ENCODE data around the gene C5orf58.

- no peak for TF ChIP-seq ZNF23 (tag by site-specific recombination; IDR thresholded peaks at IDR 0.05; ENCODE audit: borderline replicate concordance)
- no peak for TF ChIP-seq CTCF (tag by site-specific recombination; IDR thresholded peaks at IDR 0.05)
- TF ChIP-seq ZNF157 (tag by site-specific recombination; IDR thresholded peaks at IDR 0.05): no peak
- TF ChIP-seq ZNF549 (tag by site-specific recombination; IDR thresholded peaks at IDR 0.05): no peak
- TF ChIP-seq ZNF830 (tag by site-specific recombination; IDR thresholded peaks at IDR 0.05; ENCODE audit: low read depth): no peak
- TF ChIP-seq YY2 (tag by site-specific recombination; IDR thresholded peaks at IDR 0.05): no peak
- TF ChIP-seq, protein P1, sequence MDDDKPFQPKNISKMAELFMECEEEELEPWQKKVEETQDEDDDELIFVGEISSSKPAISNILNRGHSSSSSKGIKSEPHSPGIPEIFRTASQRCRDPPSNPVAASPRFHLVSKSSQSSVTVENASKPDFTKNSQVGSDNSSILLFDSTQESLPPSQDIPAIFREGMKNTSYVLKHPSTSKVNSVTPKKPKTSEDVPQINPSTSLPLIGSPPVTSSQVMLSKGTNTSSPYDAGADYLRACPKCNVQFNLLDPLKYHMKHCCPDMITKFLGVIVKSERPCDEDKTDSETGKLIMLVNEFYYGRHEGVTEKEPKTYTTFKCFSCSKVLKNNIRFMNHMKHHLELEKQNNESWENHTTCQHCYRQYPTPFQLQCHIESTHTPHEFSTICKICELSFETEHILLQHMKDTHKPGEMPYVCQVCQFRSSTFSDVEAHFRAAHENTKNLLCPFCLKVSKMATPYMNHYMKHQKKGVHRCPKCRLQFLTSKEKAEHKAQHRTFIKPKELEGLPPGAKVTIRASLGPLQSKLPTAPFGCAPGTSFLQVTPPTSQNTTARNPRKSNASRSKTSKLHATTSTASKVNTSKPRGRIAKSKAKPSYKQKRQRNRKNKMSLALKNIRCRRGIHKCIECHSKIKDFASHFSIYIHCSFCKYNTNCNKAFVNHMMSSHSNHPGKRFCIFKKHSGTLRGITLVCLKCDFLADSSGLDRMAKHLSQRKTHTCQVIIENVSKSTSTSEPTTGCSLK (tag by site-specific recombination; IDR thresholded peaks at IDR 0.05): no peak
- TF ChIP-seq ZNF37A (tag by site-specific recombination; IDR thresholded peaks at IDR 0.05): no peak
- TF ChIP-seq, protein P2, sequence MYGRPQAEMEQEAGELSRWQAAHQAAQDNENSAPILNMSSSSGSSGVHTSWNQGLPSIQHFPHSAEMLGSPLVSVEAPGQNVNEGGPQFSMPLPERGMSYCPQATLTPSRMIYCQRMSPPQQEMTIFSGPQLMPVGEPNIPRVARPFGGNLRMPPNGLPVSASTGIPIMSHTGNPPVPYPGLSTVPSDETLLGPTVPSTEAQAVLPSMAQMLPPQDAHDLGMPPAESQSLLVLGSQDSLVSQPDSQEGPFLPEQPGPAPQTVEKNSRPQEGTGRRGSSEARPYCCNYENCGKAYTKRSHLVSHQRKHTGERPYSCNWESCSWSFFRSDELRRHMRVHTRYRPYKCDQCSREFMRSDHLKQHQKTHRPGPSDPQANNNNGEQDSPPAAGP (tag by site-specific recombination; IDR thresholded peaks at IDR 0.05): no peak
- TF ChIP-seq, protein P3, sequence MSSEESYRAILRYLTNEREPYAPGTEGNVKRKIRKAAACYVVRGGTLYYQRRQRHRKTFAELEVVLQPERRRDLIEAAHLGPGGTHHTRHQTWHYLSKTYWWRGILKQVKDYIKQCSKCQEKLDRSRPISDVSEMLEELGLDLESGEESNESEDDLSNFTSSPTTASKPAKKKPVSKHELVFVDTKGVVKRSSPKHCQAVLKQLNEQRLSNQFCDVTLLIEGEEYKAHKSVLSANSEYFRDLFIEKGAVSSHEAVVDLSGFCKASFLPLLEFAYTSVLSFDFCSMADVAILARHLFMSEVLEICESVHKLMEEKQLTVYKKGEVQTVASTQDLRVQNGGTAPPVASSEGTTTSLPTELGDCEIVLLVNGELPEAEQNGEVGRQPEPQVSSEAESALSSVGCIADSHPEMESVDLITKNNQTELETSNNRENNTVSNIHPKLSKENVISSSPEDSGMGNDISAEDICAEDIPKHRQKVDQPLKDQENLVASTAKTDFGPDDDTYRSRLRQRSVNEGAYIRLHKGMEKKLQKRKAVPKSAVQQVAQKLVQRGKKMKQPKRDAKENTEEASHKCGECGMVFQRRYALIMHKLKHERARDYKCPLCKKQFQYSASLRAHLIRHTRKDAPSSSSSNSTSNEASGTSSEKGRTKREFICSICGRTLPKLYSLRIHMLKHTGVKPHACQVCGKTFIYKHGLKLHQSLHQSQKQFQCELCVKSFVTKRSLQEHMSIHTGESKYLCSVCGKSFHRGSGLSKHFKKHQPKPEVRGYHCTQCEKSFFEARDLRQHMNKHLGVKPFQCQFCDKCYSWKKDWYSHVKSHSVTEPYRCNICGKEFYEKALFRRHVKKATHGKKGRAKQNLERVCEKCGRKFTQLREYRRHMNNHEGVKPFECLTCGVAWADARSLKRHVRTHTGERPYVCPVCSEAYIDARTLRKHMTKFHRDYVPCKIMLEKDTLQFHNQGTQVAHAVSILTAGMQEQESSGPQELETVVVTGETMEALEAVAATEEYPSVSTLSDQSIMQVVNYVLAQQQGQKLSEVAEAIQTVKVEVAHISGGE (tag by site-specific recombination; conservative IDR thresholded peaks at IDR 0.05; ENCODE audit: low read depth): no peak
- no peak for TF ChIP-seq KLF9 (tag by site-specific recombination; IDR thresholded peaks at IDR 0.05; ENCODE audit: low read depth)
- no peak for TF ChIP-seq SP3 (tag by site-specific recombination; IDR thresholded peaks at IDR 0.05)
- no peak for TF ChIP-seq ZBTB20 (tag by site-specific recombination; IDR thresholded peaks at IDR 0.05)
These were observed 57.0 kb downstream of the C5orf58 start for GRCh38 chr5:170289764-170290163.
